ENCODE measurements around the gene SMYD3.

SMYD3 gene

GRCh38 chr1:246128494-246129069 is 378.5 kb downstream of the SMYD3 start:
- Histone ChIP-seq H2AFZ (ENCODE audit: low read length) (no peak overlapping the region), H3K4me3 (ENCODE audit: low read length, poor library complexity, severe bottlenecking) (no peak overlapping the region), H3K9me3 (ENCODE audit: insufficient read depth, low read depth, low read length) (no peaks in the 10 kb centered on the region)

GRCh38 chr1:246126580-246126979 is 380.5 kb downstream of the SMYD3 start:
- no peak for TF ChIP-seq EZH2phosphoT487 (IDR thresholded peaks at IDR 0.05; ENCODE audit: borderline replicate concordance)
- TF ChIP-seq, protein P1, sequence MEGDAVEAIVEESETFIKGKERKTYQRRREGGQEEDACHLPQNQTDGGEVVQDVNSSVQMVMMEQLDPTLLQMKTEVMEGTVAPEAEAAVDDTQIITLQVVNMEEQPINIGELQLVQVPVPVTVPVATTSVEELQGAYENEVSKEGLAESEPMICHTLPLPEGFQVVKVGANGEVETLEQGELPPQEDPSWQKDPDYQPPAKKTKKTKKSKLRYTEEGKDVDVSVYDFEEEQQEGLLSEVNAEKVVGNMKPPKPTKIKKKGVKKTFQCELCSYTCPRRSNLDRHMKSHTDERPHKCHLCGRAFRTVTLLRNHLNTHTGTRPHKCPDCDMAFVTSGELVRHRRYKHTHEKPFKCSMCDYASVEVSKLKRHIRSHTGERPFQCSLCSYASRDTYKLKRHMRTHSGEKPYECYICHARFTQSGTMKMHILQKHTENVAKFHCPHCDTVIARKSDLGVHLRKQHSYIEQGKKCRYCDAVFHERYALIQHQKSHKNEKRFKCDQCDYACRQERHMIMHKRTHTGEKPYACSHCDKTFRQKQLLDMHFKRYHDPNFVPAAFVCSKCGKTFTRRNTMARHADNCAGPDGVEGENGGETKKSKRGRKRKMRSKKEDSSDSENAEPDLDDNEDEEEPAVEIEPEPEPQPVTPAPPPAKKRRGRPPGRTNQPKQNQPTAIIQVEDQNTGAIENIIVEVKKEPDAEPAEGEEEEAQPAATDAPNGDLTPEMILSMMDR (conservative IDR thresholded peaks at IDR 0.05; ENCODE audit: low read length), result no peak
- Histone ChIP-seq H3K9ac (ENCODE audit: low read depth, low read length, poor library complexity, severe bottlenecking) (no peak overlapping the region), H4K20me1 (ENCODE audit: insufficient read depth, low read length, poor library complexity, severe bottlenecking) (no peaks in the 10 kb centered on the region), H3K9me3 (ENCODE audit: insufficient read depth, low read depth, low read length) (no peaks in the 10 kb centered on the region), H3K36me3 (ENCODE audit: insufficient read depth, low read length) (0 out of 2 replicates have a peak, but pooled peaks cover 3% of the 10 kb centered on the region), H2AFZ (ENCODE audit: low read length) (no peak overlapping the region), H3K4me3 (ENCODE audit: low read length, poor library complexity, severe bottlenecking) (no peak overlapping the region), H3K79me2 (ENCODE audit: insufficient read depth, low read length) (no peaks in the 10 kb centered on the region), H3K9me2 (replicated peaks; ENCODE audit: low read depth, low read length) (no peaks in the 10 kb centered on the region), H3F3A (ENCODE audit: low read depth) (no peaks in the 10 kb centered on the region), H3K4me1 (ENCODE audit: insufficient read depth, low read length, poor library complexity, severe bottlenecking) (no peaks in the 10 kb centered on the region), H3K4me2 (ENCODE audit: low read depth, low read length, poor library complexity, severe bottlenecking) (no peak overlapping the region), H3K27me3 (ENCODE audit: insufficient read depth, low read length, poor library complexity, severe bottlenecking) (no peaks in the 10 kb centered on the region)

More at GRCh38 chr1:246128494-246129069, 378.5 kb downstream of the SMYD3 start:
- Histone ChIP-seq H4K20me1 (ENCODE audit: insufficient read depth, low read length, poor library complexity, severe bottlenecking) (no peaks in the 10 kb centered on the region), H3K27me3 (ENCODE audit: insufficient read depth, low read length, poor library complexity, severe bottlenecking) (no peaks in the 10 kb centered on the region), H3K36me3 (ENCODE audit: insufficient read depth, low read length) (peaks cover 6% of the 10 kb centered on the region; the same call in 1 of the 2 replicates), H3K4me2 (ENCODE audit: low read depth, low read length, poor library complexity, severe bottlenecking) (no peak overlapping the region), H3K9ac (ENCODE audit: low read depth, low read length, poor library complexity, severe bottlenecking) (no peak overlapping the region), H3K79me2 (ENCODE audit: insufficient read depth, low read length) (no peaks in the 10 kb centered on the region), H3F3A (ENCODE audit: low read depth) (no peaks in the 10 kb centered on the region), H3K4me1 (ENCODE audit: insufficient read depth, low read length, poor library complexity, severe bottlenecking) (no peaks in the 10 kb centered on the region), H3K9me2 (replicated peaks; ENCODE audit: low read depth, low read length) (no peaks in the 10 kb centered on the region)
- TF ChIP-seq EZH2phosphoT487 (IDR thresholded peaks at IDR 0.05; ENCODE audit: borderline replicate concordance), result no peak
- TF ChIP-seq, protein P1 (conservative IDR thresholded peaks at IDR 0.05; ENCODE audit: low read length), result no peak

- H3K79me2 ChIP-seq (ENCODE audit: insufficient read depth, low read length), result no peaks in the 10 kb centered on the region
- no peaks in the 10 kb centered on the region for H3F3A ChIP-seq (ENCODE audit: low read depth)
- TF ChIP-seq EZH2phosphoT487 (IDR thresholded peaks at IDR 0.05; ENCODE audit: borderline replicate concordance), result no peak
- TF ChIP-seq, protein P1 (conservative IDR thresholded peaks at IDR 0.05; ENCODE audit: low read length), result no peak
- H3K9me3 ChIP-seq (ENCODE audit: insufficient read depth, low read depth, low read length), result no peaks in the 10 kb centered on the region
- no peak overlapping the region for H3K9ac ChIP-seq (ENCODE audit: low read depth, low read length, poor library complexity, severe bottlenecking)
- H4K20me1 ChIP-seq (ENCODE audit: insufficient read depth, low read length, poor library complexity, severe bottlenecking), result no peaks in the 10 kb centered on the region
- peaks cover 4% of the 10 kb centered on the region for H3K4me1 ChIP-seq (ENCODE audit: insufficient read depth, low read length, poor library complexity, severe bottlenecking)
- H3K27me3 ChIP-seq (ENCODE audit: insufficient read depth, low read length, poor library complexity, severe bottlenecking), result no peaks in the 10 kb centered on the region
- H3K4me2 ChIP-seq (ENCODE audit: low read depth, low read length, poor library complexity, severe bottlenecking), result no peak overlapping the region
- H3K36me3 ChIP-seq (ENCODE audit: insufficient read depth, low read length), result no peaks in the 10 kb centered on the region
- H3K4me3 ChIP-seq (ENCODE audit: low read length, poor library complexity, severe bottlenecking), result no peak overlapping the region
- H3K9me2 ChIP-seq (replicated peaks; ENCODE audit: low read depth, low read length), result no peaks in the 10 kb centered on the region
- H2AFZ ChIP-seq (ENCODE audit: low read length), result no peak overlapping the region
Measured at GRCh38 chr1:246122071-246122470, 385.0 kb downstream of the SMYD3 start.

All from Loucy (cell line).